ENCODE measurements around the gene SPNS1. TPM values are rescaled to one million over a fixed set of nuclear protein-coding genes. Genes with fewer than 3 reads are reported as not detected.

SPNS1 gene
- polyA plus RNA-seq, 2 of the 4 experiments (the other 2 are of a cell fraction) = 27.0 to 35.1 TPM

- Histone ChIP-seq H3K27ac (no peak overlapping the region), H3K4me1 (no peaks in the 10 kb centered on the region), H3K4me3 (no peak overlapping the region), H3K9me3 (no peaks in the 10 kb centered on the region), H3K4me2 (no peak overlapping the region)
- DNase-seq (ENCODE audit: low read depth in 1 of 2, low spot score in 1 of 2) (no peak), FAIRE-seq (no peak), ATAC-seq (no peak)
- 95% methylated on average over 3 of the region's 3 CpGs for WGBS (ENCODE audit: missing lambda C conversion rate)
- POLR2A ChIA-PET = no interaction called here
- TF ChIP-seq EHMT2 (IDR thresholded peaks at IDR 0.05; ENCODE audit: low read depth) = no peak
- TF ChIP-seq ZNF302 (CRISPR knock-in tag; IDR thresholded peaks at IDR 0.05) = no peak
- TF ChIP-seq RAD21 (conservative IDR thresholded peaks at IDR 0.05 in 1 of 2, IDR thresholded peaks at IDR 0.05 in 1 of 2) = no peak
- TF ChIP-seq FOXS1 (CRISPR knock-in tag; IDR thresholded peaks at IDR 0.05) = no peak
- CTCF ChIA-PET = interaction anchor here (1.3 to 1.7 kb wide), 2 partner anchors 35 to 36 kb away, joined by 3 to 4 read pairs; no protein-coding TSS in a partner anchor
These were observed 40.0 kb downstream of the SPNS1 start for GRCh38 chr16:29014561-29015069.

- peak in 1 of 2 experiments; percentile 7; a peak in 1 of 4 replicates for TF ChIP-seq CEBPB (IDR thresholded peaks at IDR 0.05)
- no peak for TF ChIP-seq NPAS2 (CRISPR knock-in tag; IDR thresholded peaks at IDR 0.05; ENCODE audit: borderline replicate concordance)
- no peak overlapping the region for H3K27ac ChIP-seq
- CTCF ChIA-PET = interaction anchor here (0.6 kb wide), 1 partner anchor 67 kb away, joined by 6 read pairs; no protein-coding TSS in a partner anchor
- no peak overlapping the region for H3K4me3 ChIP-seq
- 82% methylated on average over 5 of the region's 5 CpGs for WGBS (ENCODE audit: missing lambda C conversion rate)
- H3K4me1 ChIP-seq = peaks cover 8% of the 10 kb centered on the region; the same call in 1 of the 3 replicates
- H3K4me2 ChIP-seq = no peak overlapping the region
- no peaks in the 10 kb centered on the region for H3K9me3 ChIP-seq
- POLR2A ChIA-PET = no interaction called here
- no peak for ATAC-seq
- DNase-seq (ENCODE audit: low read depth in 1 of 2, low spot score in 1 of 2) = no peak
- FAIRE-seq = no peak
These were observed 47.6 kb downstream of the SPNS1 start for GRCh38 chr16:29022196-29022595.

- H3K4me1 ChIP-seq = peaks cover 10% of the 10 kb centered on the region
- no peak overlapping the region for H3K4me3 ChIP-seq
- ChIA-PET POLR2A (no interaction called here), CTCF (interaction anchor here (2.1 kb wide), 1 partner anchor 12 kb away, joined by 6 read pairs; no protein-coding TSS in a partner anchor)
- ATAC-seq (peak in 1 of 2 experiments; percentile 51; a peak in 2 of 6 replicates), FAIRE-seq (no peak), DNase-seq (ENCODE audit: low read depth in 1 of 2, low spot score in 1 of 2) (no peak)
- TF ChIP-seq FOSL2 (IDR thresholded peaks at IDR 0.05) = no peak
- 0 out of 2 replicates have a peak, but pooled peaks have one; percentile 44 for TF ChIP-seq FOSL2 (CRISPR knock-in tag; IDR thresholded peaks at IDR 0.05)
- no peak for TF ChIP-seq CBX8 (IDR thresholded peaks at IDR 0.05)
- TF ChIP-seq NR3C1 (IDR thresholded peaks at IDR 0.05) = no peak
- TF ChIP-seq RCOR1 (IDR thresholded peaks at IDR 0.05; ENCODE audit: low read depth, low read length) = no peak
- TF ChIP-seq FOXS1 (CRISPR knock-in tag; IDR thresholded peaks at IDR 0.05) = no peak
- no peak for TF ChIP-seq ELK1 (IDR thresholded peaks at IDR 0.05; ENCODE audit: low read depth, low read length)
- TF ChIP-seq EHF (CRISPR knock-in tag; IDR thresholded peaks at IDR 0.05) = no peak
- 69% methylated on average over 15 of the region's 15 CpGs for WGBS (ENCODE audit: missing lambda C conversion rate)
- H3K27ac ChIP-seq = peak overlapping the region in 1 of 2 experiments; percentile 31; a peak in 1 of 6 replicates
- 0 out of 3 replicates have a peak overlapping the region, but pooled peaks have one; percentile 2 for H3K4me2 ChIP-seq
- H3K9me3 ChIP-seq = no peaks in the 10 kb centered on the region
These were observed 49.0 kb downstream of the SPNS1 start for GRCh38 chr16:29023279-29024277.

GRCh38 chr16:29024278-29024677 is 49.7 kb downstream of the SPNS1 start:
- DNase-seq (ENCODE audit: low read depth in 1 of 2, low spot score in 1 of 2) (no peak), ATAC-seq (no peak), FAIRE-seq (no peak)
- Histone ChIP-seq H3K4me3 (no peak overlapping the region), H3K27ac (peak overlapping the region in 1 of 2 experiments; percentile 31; a peak in 1 of 6 replicates), H3K4me1 (peaks cover 17% of the 10 kb centered on the region), H3K4me2 (no peak overlapping the region), H3K9me3 (no peaks in the 10 kb centered on the region)
- CTCF ChIA-PET = interaction anchor here (2.1 kb wide), 1 partner anchor 13 kb away, joined by 6 read pairs; no protein-coding TSS in a partner anchor
- TF ChIP-seq RARB (CRISPR knock-in tag; IDR thresholded peaks at IDR 0.05) = no peak
- no peak for TF ChIP-seq FOSL2 (IDR thresholded peaks at IDR 0.05)
- TF ChIP-seq FOSL2 (CRISPR knock-in tag; IDR thresholded peaks at IDR 0.05) = no peak
- no peak for TF ChIP-seq KDM1A (IDR thresholded peaks at IDR 0.05; ENCODE audit: low read depth)
- no peak for TF ChIP-seq ELK1 (IDR thresholded peaks at IDR 0.05; ENCODE audit: low read depth, low read length)
- no peak for TF ChIP-seq ATOH8 (CRISPR knock-in tag; IDR thresholded peaks at IDR 0.05; ENCODE audit: low read depth)
- TF ChIP-seq HOXB5 (CRISPR knock-in tag; IDR thresholded peaks at IDR 0.05) = no peak
- POLR2A ChIA-PET = no interaction called here
- 61% methylated on average over 5 of the region's 5 CpGs for WGBS (ENCODE audit: missing lambda C conversion rate)

All from A549 (cell line).